Measurements from ENCODE around the gene GNB1L. TPM values are rescaled to one million over a fixed set of nuclear protein-coding genes. Genes with fewer than 3 reads are reported as not detected.

The GNB1L gene
- total RNA-seq, 1 experiment from 2014 or later = 12.2 TPM

GRCh38 chr22:19888131-19888746 lies 33.6 kb upstream of the GNB1L start:
- in situ Hi-C loops (cut with HindIII; ENCODE audit: low pct_unique_long_range_greater_than_20kb, low sequenced_read_pairs) = no loop called here
- Histone ChIP-seq H3K27me3 (ENCODE audit: control insufficient read depth, insufficient read depth, low read length) (no peaks in the 10 kb centered on the region), H3K27ac (ENCODE audit: low read length) (peak overlapping the region; percentile 3; the same call in 1 of the 2 replicates), H3K4me3 (ENCODE audit: low read depth in 2 of 2, low read length in 2 of 2) (no peak overlapping the region), H3K9me3 (ENCODE audit: control insufficient read depth, insufficient read depth, low read depth, low read length) (no peaks in the 10 kb centered on the region), H3K36me3 (ENCODE audit: control insufficient read depth, insufficient read depth, low read length) (no peaks in the 10 kb centered on the region), H3K4me1 (ENCODE audit: control insufficient read depth, insufficient read depth, low read length) (peaks cover 30% of the 10 kb centered on the region)
- CTCF ChIA-PET = interaction anchor here (0.7 kb wide), 1 partner anchor 44 kb away, joined by 3 read pairs; no protein-coding TSS in a partner anchor
- BruUV-seq (replicated peaks) = no TSS peak
- POLR2A ChIA-PET = no interaction called here
- intact Hi-C loops (cut with micrococcal nuclease; ENCODE audit: unreplicated experiment) = no loop called here
- ATAC-seq (no peak), DNase-seq (ENCODE audit: low read depth, low spot score) (no peak)
- TF ChIP-seq, protein P1, sequence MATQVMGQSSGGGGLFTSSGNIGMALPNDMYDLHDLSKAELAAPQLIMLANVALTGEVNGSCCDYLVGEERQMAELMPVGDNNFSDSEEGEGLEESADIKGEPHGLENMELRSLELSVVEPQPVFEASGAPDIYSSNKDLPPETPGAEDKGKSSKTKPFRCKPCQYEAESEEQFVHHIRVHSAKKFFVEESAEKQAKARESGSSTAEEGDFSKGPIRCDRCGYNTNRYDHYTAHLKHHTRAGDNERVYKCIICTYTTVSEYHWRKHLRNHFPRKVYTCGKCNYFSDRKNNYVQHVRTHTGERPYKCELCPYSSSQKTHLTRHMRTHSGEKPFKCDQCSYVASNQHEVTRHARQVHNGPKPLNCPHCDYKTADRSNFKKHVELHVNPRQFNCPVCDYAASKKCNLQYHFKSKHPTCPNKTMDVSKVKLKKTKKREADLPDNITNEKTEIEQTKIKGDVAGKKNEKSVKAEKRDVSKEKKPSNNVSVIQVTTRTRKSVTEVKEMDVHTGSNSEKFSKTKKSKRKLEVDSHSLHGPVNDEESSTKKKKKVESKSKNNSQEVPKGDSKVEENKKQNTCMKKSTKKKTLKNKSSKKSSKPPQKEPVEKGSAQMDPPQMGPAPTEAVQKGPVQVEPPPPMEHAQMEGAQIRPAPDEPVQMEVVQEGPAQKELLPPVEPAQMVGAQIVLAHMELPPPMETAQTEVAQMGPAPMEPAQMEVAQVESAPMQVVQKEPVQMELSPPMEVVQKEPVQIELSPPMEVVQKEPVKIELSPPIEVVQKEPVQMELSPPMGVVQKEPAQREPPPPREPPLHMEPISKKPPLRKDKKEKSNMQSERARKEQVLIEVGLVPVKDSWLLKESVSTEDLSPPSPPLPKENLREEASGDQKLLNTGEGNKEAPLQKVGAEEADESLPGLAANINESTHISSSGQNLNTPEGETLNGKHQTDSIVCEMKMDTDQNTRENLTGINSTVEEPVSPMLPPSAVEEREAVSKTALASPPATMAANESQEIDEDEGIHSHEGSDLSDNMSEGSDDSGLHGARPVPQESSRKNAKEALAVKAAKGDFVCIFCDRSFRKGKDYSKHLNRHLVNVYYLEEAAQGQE (IDR thresholded peaks at IDR 0.05; ENCODE audit: insufficient read depth in 1 of 2, low read depth in 2 of 2, low read length in 1 of 2) = no peak
- TF ChIP-seq CTCF (IDR thresholded peaks at IDR 0.05) = no peak
- TF ChIP-seq SIN3A (IDR thresholded peaks at IDR 0.05; ENCODE audit: borderline replicate concordance, insufficient read depth, low read depth, low read length) = no peak
- TF ChIP-seq TCF7L2 (IDR thresholded peaks at IDR 0.05; ENCODE audit: low read depth, low read length) = no peak

GRCh38 chr22:19887256-19887985 lies 32.7 kb upstream of the GNB1L start:
- intact Hi-C loops (cut with micrococcal nuclease; ENCODE audit: unreplicated experiment) (no loop called here), in situ Hi-C loops (cut with HindIII; ENCODE audit: low pct_unique_long_range_greater_than_20kb, low sequenced_read_pairs) (no loop called here)
- BruUV-seq (replicated peaks) = no TSS peak
- Histone ChIP-seq H3K4me3 (ENCODE audit: low read depth in 2 of 2, low read length in 2 of 2) (no peak overlapping the region), H3K9me3 (ENCODE audit: control insufficient read depth, insufficient read depth, low read depth, low read length) (no peaks in the 10 kb centered on the region), H3K27me3 (ENCODE audit: control insufficient read depth, insufficient read depth, low read length) (no peaks in the 10 kb centered on the region), H3K36me3 (ENCODE audit: control insufficient read depth, insufficient read depth, low read length) (no peaks in the 10 kb centered on the region), H3K27ac (ENCODE audit: low read length) (peak overlapping the region; percentile 7; the same call in 1 of the 2 replicates), H3K4me1 (ENCODE audit: control insufficient read depth, insufficient read depth, low read length) (peaks cover 30% of the 10 kb centered on the region)
- TF ChIP-seq, protein P1 (IDR thresholded peaks at IDR 0.05; ENCODE audit: insufficient read depth in 1 of 2, low read depth in 2 of 2, low read length in 1 of 2) = no peak
- no peak for TF ChIP-seq TCF7L2 (IDR thresholded peaks at IDR 0.05; ENCODE audit: low read depth, low read length)
- TF ChIP-seq CTCF (IDR thresholded peaks at IDR 0.05) = no peak
- TF ChIP-seq POLR2AphosphoS5 (IDR thresholded peaks at IDR 0.05; ENCODE audit: low read depth, low read length) = no peak
- no peak for TF ChIP-seq SIN3A (IDR thresholded peaks at IDR 0.05; ENCODE audit: borderline replicate concordance, insufficient read depth, low read depth, low read length)
- ChIA-PET CTCF (no interaction called here), POLR2A (no interaction called here)
- DNase-seq (ENCODE audit: low read depth, low spot score) (no peak), ATAC-seq (no peak)

Measured in Panc1 (cell line).